ENCODE measurements around the gene S100B. TPM values are rescaled to one million over a fixed set of nuclear protein-coding genes. Genes with fewer than 3 reads are reported as not detected.
A peak's percentile ranks its signal among the peaks of the same experiment; 100 is the strongest.

The S100B gene
- total and polyA plus RNA-seq, 4 donors, result 0.79 to 1.4 (median 1.1) TPM

GRCh38 chr21:46551636-46552241 lies 53.1 kb downstream of the S100B start:
- TF ChIP-seq JUND (IDR thresholded peaks at IDR 0.05), result no peak
- no peak for TF ChIP-seq TAF1 (conservative IDR thresholded peaks at IDR 0.05)
- TF ChIP-seq MAX (IDR thresholded peaks at IDR 0.05), result no peak
- TF ChIP-seq GABPA (IDR thresholded peaks at IDR 0.05 in 1 of 2, conservative IDR thresholded peaks at IDR 0.05 in 1 of 2), result no peak
- no peak for TF ChIP-seq REST (IDR thresholded peaks at IDR 0.05)
- TF ChIP-seq, protein P1, sequence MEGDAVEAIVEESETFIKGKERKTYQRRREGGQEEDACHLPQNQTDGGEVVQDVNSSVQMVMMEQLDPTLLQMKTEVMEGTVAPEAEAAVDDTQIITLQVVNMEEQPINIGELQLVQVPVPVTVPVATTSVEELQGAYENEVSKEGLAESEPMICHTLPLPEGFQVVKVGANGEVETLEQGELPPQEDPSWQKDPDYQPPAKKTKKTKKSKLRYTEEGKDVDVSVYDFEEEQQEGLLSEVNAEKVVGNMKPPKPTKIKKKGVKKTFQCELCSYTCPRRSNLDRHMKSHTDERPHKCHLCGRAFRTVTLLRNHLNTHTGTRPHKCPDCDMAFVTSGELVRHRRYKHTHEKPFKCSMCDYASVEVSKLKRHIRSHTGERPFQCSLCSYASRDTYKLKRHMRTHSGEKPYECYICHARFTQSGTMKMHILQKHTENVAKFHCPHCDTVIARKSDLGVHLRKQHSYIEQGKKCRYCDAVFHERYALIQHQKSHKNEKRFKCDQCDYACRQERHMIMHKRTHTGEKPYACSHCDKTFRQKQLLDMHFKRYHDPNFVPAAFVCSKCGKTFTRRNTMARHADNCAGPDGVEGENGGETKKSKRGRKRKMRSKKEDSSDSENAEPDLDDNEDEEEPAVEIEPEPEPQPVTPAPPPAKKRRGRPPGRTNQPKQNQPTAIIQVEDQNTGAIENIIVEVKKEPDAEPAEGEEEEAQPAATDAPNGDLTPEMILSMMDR (IDR thresholded peaks at IDR 0.05; ENCODE audit: low read depth, low read length, missing input control), result no peak
- TF ChIP-seq RAD21 (IDR thresholded peaks at IDR 0.05), result no peak
- TF ChIP-seq, protein P2, sequence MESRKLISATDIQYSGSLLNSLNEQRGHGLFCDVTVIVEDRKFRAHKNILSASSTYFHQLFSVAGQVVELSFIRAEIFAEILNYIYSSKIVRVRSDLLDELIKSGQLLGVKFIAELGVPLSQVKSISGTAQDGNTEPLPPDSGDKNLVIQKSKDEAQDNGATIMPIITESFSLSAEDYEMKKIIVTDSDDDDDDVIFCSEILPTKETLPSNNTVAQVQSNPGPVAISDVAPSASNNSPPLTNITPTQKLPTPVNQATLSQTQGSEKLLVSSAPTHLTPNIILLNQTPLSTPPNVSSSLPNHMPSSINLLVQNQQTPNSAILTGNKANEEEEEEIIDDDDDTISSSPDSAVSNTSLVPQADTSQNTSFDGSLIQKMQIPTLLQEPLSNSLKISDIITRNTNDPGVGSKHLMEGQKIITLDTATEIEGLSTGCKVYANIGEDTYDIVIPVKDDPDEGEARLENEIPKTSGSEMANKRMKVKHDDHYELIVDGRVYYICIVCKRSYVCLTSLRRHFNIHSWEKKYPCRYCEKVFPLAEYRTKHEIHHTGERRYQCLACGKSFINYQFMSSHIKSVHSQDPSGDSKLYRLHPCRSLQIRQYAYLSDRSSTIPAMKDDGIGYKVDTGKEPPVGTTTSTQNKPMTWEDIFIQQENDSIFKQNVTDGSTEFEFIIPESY (IDR thresholded peaks at IDR 0.05), result no peak
- TF ChIP-seq EGR1 (IDR thresholded peaks at IDR 0.05; ENCODE audit: low read depth in 2 of 2), result no peak
- TF ChIP-seq FOXA1 (IDR thresholded peaks at IDR 0.05), result no peak
- TF ChIP-seq HNF4G (IDR thresholded peaks at IDR 0.05), result no peak
- TF ChIP-seq, protein P3, sequence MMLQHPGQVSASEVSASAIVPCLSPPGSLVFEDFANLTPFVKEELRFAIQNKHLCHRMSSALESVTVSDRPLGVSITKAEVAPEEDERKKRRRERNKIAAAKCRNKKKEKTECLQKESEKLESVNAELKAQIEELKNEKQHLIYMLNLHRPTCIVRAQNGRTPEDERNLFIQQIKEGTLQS (IDR thresholded peaks at IDR 0.05), result no peak
- TF ChIP-seq RXRA (IDR thresholded peaks at IDR 0.05), result no peak
- TF ChIP-seq SP1 (IDR thresholded peaks at IDR 0.05), result no peak
- TF ChIP-seq FOXA2 (IDR thresholded peaks at IDR 0.05), result no peak
- WGBS, result 80% methylated on average over 24 of the region's 24 CpGs
- Histone ChIP-seq H3K27me3 (ENCODE audit: control insufficient read depth in 4 of 4, insufficient read depth in 4 of 4, low read length in 3 of 4) (no peaks in the 10 kb centered on the region), H3K36me3 (ENCODE audit: control insufficient read depth in 4 of 4, insufficient read depth in 3 of 4, low read depth in 1 of 4, low read length in 3 of 4) (peaks cover 4 to 64% (median 13%) of the 10 kb centered on the region in 4 donors), H3K27ac (ENCODE audit: low read depth in 1 of 2, low read length in 2 of 2) (peak overlapping the region in 1 of 2 donors; percentile 73), H3K9ac (ENCODE audit: low read depth in 1 of 2, low read length in 2 of 2) (no peak overlapping the region), H3K9me3 (ENCODE audit: control insufficient read depth in 4 of 4, low read length in 3 of 4) (no peaks in the 10 kb centered on the region), H3K4me1 (ENCODE audit: control insufficient read depth in 4 of 4, insufficient read depth in 4 of 4, low read length in 3 of 4) (no peaks in the 10 kb centered on the region), H3K4me3 (ENCODE audit: low read depth in 1 of 3, low read length in 3 of 3) (no peak overlapping the region)
- DNase-seq (ENCODE audit: low spot score), result no peak
